CD4-positive, alpha-beta T cell treated with Interleukin-1 beta for 1 hour (primary cell): ENCODE measurements around the gene EMILIN3.

Source experiments
- DNase-seq, 2 donors: peaks; one replicate each; pipeline ENCODE4 v3.0.0-alpha.2; 2020 to 2022

The EMILIN3 gene, protein sequence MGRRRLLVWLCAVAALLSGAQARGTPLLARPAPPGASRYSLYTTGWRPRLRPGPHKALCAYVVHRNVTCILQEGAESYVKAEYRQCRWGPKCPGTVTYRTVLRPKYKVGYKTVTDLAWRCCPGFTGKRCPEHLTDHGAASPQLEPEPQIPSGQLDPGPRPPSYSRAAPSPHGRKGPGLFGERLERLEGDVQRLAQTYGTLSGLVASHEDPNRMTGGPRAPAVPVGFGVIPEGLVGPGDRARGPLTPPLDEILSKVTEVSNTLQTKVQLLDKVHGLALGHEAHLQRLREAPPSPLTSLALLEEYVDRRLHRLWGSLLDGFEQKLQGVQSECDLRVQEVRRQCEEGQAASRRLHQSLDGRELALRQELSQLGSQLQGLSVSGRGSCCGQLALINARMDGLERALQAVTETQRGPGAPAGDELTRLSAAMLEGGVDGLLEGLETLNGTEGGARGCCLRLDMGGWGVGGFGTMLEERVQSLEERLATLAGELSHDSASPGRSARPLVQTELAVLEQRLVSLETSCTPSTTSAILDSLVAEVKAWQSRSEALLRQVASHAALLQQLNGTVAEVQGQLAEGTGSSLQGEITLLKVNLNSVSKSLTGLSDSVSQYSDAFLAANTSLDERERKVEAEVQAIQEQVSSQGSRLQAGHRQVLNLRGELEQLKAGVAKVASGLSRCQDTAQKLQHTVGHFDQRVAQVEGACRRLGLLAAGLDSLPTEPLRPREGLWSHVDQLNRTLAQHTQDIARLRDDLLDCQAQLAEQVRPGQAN

DNA sequence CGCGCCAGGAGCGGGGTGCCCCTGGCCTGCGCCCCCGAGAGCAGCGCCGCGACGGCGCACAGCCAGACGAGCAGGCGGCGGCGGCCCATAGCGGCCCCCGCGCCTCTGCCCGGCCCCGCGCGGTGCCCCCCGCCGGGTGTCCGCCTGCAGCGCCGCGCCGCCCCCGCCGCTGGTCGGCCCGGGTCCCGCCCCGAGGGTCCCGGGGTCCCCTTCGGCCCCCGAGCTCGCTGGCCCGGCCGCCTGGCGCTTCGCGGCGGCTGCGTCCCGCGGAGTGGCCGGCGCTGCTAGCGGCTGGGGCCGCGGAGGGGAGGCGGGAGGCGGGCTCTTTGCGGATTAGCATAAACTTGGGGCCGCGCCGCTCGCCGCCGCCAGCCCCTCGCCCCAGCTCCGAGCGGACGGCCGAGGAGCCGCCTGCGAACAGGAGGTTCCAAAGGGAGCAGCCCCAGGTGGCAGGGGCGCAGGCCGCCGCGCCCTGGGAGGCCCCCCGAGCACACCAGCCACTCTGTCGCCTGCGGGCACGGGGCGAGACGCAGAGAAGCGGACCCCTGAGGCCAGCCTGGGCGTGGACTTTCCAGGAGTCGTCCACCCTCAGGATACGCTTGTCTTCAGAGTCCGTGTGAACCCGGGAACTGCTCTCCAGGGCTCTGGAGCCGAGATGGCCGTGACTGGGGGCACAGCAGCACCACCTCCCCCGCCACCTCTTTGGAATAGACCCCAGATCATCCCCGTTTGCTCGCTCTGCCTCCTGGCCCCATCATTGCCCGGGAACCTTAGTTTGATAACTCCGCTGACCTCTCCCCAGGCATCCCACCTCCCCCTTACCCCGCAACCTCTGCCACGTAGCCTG, at the start of gene EMILIN3:
TSS of gene EMILIN3 (minus strand) at position 273 of the 847 bp plus-strand sequence. CDS start at position 89, 184 bp downstream.
- DNase-seq: no peak

DNA sequence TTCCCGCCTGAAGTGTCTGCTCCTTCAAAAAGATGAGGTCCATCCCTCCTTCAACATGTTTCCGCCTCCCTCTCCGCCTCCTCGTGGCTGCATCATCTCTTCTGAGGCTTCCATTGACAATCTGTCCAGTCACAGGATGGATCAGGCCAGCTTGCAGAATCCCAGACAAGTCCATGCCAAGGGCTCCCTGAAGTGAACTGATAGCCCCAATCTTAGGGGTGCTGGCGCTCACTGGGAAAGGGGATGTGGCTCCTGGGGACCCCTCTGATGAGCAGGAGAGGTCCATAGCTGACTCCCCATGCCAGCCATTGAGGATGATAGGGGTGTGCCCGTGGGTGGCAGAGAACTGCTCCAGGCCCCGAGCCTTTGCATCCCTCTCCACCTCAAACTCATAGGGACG, 48.6 kb upstream of the EMILIN3 start:
- DNase-seq: no peak

DNA sequence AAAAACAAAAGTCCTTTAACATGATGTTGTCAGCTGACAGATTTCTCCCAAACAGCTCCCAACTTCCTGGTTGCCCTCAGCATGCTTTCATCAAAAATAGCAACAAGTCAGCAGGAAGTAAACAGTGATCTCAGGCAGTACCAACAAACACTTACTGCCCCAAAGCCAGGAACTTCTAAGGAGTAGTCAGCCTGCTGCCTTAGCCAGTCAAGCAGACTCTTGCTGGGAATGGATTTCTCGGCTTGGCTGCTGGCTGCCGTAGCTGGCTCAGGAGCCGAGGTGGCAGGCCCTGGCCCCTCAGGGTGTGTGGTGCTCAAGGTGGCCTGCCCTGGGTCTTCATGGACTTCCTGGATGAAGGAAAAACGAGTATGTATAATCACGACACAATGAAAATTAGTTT, 46.6 kb upstream of the EMILIN3 start:
- DNase-seq: no peak

DNA sequence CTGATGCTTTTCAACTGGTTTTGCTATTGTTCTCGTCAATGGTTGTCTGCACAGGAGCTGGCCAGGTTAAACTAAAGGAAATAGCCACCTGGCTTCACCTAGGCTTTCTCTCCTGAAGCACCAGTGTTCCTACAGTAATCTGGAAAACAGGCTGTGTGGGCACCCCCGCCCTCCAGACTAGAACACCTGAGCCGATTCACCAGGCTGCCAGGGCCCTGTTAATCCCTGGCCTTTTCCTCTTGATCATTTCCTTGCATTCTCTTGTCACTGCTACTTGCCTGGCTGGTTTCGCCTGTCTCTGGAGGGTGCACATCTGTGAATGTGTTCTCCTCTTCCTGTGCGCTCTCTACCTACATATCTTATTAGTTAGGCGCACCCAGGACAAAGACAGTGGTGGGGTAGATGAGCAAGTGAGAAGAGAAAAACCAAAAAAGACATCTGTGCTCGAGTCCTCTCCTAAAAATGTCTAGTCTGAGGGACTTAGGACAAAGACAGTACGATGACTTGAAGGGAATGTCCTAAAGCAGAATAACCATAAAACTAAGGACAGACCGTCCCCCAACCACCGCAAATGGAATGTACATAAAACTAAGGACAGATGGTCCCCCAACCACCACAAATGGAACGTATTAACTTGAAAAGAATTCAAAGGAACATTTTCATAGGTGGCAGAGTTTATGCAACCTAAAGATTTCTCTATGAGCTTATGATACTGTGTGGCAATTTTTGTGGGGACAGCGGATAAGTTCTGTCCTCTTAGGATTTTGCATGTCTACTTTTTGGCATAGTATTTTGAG, 45.9 kb upstream of the EMILIN3 start:
- DNase-seq: no peak

DNA sequence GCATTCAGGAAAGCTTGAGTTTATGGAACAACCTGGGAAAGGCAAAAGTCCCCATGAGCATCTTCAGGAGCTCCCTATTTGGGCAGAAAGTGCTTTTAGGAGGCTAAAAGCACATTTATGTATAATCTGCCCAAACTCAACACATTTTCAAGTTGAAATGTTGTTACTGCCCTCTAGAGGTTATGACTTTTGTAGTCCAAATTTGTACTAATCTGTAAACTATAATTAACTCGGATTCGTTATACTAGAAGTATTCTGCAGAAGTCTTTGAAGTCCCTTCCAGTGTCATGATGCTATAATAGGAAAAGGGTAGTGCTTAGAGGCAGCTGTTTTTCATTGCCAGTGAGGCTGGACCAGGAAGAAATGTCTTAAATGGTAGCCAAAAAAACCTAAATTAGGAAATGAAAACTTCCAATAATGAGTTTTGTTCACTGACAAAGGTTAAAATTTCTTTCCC, 44.8 kb upstream of the EMILIN3 start:
- DNase-seq: peak in 1 of 2 donors; percentile 4

DNA sequence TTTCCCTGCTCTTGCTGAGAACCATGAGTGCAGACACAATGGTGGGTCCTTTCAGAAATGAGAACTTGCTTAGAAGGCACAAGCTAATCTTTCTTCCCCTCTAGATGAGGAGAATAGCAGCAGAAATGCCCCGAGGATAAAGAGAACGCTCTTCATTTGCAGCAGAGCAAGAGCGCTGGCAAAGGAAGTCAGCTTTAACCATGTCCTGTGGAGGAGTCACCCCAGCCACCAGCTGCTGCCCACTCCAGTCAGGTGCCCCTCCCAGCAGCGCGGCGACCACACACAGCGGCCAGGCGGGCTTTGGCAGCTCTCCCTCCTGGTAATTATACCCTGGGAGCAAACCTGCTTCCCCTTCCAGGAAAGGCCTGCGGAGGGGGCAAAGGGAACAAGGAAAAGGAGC, 42.4 kb upstream of the EMILIN3 start:
- no peak for DNase-seq

DNA sequence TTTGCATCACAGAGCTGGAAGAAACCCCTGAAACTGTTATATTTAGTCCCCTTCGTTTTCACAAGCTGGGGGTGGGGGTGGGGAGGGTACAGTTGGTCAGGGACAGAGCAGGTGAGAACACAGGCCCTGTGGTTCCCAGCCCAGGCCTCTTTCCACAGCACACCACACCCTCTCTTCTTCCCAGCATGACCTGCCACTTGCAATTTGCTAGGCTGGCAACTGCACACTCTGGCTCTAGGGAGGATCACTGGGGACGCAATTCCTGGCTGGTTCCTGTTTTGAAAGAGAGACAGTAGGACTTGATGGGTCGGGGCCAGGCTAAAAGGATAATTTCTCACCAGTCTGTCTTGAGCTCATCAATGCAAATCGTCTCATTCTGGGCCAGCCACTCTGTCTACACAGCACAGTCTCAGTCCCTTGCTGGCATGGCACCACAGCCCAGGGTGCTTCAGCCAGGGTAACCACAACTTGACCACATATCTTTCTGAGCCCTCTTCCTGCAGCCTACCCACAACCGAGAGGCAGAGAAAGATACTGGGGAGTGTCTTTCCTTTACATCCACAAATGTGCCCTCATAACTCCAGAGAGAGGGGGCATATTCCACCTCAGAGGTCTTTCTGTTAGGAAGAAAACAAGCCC, 41.7 kb upstream of the EMILIN3 start:
- peak in 1 of 2 donors; percentile 3 for DNase-seq

DNA sequence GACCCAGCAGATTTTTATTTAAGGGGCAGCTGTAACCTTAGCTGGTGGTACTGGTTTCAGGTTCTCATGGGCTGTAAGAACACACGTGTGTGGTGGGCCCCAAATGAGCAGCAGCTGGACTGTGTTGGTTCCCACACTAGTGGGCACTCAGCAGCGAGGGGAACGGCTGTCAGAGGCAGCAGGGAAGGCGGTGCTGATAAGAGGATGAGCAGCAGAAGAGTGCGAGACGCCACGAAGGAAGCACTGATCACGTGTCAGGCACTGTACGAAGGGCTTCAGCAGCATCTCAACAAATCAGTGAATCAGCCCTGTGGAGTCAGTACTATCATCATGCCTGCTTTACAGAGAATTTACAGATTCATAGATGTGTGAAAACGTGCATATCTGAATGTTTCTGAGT, 41.0 kb upstream of the EMILIN3 start:
- DNase-seq: no peak

DNA sequence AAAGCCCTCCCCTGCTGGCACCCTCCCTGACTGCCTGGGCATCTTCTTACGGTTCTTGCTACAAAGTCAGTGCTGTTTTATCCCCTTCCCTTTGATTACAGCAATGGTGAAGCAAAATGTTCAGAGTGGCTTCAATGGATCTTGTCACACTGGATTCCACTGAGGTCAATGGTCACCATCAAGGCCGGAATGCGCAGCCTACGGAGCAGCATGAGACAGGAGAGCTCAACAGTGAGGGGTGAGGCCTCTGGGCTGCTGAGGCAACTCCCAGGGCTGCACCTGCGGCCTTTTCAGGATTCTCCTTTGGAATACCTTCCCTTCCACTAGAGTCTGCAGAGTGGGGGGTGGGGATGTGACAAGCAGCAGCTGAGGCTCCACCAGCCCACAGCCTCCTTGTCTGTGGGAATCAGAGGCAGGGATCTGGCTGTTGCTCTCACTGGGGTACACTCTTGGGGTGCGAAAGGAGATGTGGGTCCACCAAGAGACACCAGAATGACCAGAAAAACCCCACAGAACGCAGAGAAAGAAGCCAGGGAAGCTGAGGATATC, 40.4 kb upstream of the EMILIN3 start:
- no peak for DNase-seq

DNA sequence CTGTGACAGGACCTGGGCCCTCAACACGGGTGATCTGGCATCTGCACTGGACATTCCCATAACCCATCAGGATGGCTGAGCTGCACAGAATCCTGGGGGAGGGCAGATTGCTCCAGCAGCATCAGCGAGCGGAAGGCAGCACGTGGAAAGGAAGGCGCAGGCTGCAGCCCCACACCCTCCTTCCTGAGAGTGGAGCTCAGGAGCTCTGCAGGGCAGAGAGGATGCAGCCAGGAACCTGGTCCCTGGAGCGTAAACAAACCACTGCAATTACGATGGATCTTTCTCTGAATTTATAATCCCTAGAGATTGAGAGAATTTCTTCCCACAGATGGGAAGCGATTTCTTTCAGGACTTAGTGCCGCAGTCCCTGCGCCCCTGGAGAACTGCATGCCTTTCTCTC, 39.7 kb upstream of the EMILIN3 start:
- DNase-seq: no peak

DNA sequence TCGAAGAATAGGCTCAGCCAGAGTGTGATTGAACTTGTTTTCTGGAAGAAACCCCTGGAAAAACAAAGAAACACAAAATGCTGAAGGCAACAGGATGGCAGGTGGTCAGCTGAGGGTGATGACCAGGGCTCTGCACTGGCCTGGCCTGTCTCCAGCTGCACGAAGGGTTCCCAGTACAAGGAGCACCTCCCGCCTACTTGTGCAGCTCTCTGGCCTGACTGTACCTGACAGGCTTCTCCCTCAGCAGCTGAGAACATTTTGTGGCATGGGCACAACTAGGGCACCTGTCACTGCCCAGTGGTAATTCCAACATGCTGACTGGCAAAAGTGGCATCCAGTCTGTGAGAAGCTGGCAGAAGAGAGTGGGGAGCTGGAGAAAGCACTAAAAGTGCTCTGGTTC, 38.8 kb upstream of the EMILIN3 start:
- no peak for DNase-seq

DNA sequence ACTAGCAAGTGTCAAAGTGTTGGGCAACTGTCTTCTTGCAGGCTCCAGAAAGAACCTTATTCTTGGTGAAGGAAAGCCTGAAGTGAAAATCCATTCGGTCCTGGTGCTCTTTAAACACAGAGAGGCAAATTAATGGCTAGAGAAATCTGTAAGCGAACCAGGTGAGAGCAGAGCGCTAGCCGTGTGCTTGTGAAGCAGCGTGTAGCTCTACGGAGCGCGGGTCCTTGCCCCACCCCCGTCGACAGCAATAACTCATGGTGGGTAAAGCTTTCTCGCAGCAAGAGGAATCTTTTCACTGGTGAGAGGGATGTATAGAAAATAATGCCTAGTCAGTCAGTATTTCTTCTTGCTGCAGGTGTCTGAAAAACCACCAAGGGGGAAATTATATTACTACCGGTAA, 37.0 kb upstream of the EMILIN3 start:
- no peak for DNase-seq

DNA sequence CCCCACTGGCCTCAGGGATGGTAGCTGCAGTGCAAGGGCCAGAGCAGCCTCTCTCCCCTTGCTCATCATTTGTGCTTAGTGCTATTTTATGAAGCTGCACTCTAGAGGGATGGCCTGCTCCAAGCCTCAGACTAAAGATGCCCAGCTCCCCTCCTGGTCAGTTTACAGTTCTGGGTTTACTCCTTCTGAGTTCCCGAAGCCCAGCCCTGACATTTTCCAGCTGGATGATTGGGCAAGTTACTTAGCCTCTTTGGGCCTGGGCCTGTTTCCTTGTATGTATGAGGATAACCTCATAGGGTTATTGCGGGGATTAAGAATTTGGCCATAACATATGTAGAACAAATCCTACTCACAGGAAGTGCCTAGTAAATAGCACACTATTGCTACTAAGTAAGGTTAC, 31.8 kb upstream of the EMILIN3 start:
- no peak for DNase-seq

DNA sequence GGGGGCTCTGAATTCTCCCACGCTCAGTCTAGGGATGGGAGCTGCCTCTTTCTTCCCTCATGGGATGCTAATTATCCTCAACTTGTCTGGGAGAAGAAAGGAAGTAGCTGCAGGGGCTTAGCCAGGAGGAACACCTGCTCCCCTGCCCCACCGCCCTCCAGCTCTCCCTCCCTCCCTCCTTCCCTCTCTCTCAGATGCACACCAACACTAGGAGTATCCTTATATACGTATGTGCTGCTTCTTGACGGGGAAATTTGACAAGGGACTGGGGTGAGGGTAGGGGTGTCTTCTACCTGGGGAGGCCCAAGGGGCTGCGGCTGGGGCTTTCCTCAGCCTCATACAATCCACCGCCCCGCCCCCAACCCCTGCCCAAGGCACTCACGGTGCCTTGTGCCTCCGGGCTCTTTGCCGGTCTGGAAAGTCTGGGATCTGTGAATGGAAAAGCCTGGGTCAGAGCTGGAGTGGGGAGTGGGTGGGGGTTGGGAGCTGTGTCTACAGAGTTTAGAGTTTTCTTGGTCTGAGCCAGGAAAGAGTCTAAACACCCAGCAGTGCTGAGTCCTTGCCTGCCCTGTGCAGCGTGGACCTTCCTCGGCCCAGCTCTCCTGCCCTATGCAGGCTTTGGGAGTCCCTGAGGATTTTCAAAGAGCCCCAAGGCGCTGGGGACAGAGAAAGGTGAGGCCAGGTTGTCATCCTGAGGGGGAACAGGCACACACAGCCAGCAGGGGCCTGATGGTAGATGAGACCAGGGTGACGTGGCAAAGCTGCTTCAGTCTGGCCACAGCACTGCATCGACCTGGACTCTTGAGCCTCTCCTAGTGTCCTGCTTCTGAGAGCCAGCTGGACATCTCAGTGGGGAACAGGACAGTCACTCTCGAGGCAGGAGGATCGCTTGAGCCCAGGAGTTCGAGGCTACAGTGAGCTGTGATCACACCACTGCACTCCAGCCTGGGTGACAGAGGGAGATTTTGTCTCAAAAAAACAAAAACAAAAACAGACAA, 29.3 kb upstream of the EMILIN3 start:
- no peak for DNase-seq

DNA sequence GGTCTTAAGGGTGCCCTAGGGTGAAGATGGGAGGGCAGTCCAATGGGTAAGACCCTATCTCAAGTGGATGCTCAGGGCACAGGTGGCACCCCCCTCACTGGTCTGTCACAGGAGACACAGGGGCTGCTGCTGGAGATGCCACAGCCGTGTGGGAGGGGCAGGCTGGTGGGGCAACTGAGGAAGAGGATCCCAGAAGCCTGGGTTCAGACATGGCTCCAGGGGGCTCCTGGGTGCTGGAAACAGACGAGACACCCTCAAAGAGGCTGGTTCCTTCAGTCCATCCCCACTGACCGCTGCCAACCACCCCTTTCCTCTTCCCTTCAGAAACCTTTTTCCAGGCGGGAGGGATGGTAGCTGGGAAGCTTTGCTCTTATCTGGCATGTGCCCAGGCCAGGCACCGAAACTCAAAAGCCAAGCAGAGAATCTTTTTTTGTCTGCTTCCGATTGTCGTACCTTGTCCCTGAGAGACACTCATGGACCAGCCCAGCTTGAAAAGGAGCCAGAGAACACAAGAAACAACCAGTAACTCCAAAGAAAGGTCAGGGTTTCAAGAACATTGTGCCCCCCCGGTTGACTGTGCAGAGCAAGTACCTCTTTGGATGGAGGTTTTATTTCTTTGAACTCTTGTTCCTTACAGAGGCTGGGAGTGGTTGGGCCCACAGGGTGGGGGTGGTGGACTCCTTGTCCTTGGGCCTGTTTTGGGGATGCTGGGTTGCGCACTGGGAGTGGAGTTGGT, 28.5 kb upstream of the EMILIN3 start:
- no peak for DNase-seq

DNA sequence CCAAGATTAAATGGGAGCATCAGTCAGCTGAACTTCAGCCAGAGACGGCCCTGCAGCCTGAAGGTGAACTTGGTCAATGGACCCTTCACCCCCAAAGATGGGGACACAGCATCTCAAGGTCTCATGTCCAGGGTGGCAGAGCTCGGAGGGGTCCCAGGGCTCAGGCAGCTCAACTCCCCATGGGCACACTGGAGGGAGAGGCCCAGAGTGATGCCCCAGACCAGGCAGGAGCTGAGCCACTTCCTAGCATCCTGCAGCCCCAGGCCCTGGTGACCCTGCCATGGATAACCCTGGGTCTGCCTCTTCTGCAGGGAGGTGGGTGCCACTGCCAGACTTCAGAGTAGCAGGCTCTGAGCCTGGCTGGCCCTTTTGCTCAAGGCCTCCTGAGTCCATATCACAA, 27.5 kb upstream of the EMILIN3 start:
- no peak for DNase-seq

DNA sequence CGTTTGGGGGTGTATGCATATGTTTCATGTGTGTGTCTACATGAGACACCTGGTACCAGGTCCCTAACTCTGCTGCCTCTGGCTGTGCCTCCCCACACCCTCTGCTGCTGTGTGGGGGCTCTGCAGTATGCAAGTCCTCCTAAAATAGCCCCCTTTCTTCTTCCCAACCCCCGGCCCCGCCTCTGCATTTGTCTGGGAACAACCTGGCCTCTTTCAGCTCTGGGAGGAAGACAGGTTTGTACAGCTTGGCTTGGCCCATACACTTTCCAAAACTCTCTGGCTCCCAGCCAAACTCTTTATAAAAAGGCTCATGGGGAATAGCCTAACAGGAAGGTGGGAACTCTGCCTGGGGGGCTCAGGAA, 27.1 kb upstream of the EMILIN3 start:
- no peak for DNase-seq

DNA sequence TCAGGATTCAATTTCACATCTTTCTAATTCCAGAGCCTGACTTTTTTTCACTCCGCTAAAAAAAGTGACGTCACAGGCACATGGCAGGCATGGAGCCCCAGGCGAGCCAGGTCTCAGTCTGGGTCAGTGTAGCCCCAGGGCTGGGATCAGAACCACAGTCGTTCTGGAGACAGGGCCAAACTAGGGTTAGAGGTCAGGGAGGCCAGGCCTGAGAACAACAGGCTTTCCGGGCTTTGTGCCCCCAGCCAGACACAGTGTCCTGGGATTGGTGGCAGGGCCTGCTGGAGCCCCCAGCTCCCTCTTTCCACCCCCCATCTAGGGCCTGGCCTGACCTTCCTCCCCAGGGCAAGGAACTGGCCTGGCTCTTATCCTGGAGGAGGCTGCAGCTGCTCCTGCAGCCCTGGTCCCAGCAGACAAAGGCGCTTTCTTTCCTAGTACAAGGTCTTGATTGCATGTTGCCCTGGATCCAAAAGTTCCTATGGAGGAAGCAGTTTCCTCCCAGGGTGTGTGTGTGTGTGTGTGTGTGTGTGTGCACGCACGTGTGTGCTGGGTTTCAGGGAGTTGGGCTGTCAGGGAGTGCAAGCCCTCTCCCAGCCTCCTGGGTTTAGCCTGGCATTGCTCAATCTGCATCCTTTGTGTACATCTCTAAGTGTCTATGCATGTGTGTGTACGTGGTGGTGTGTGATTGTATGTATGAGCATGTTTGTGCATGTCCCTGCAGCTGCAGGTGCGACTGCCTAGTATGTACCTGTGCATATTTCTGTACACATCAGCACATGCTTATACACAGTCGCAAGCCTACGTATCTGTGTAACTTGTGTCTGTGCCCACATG, 26.5 kb upstream of the EMILIN3 start:
- DNase-seq: no peak

DNA sequence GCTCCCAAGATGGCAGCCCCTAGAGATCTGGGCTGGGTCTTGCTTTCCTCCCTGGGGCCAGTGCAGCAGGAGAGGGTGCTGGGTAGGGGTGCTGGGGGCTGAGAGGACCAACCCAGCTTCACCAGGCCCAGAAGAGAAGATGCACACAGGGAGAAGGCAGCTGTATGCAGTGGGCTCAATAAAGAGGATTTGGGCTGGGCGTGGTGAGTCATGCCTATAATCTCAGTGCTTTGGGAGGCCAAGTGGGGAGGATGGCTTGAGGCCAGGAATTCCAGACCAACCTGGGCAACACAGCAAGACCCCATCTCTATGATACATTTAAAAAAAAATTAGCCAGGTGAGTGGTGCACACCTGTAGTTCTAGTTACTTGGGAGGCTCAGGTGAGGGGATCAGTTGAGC, 25.7 kb upstream of the EMILIN3 start:
- no peak for DNase-seq
